GM21723 (cell line): ENCODE results near the gene ATP8A2.

Experiments used
- ATAC-seq: cut with Tn5 transposase; IDR thresholded peaks from one replicate; pipeline ENCODE4 v1.9.1; 2021; ENCODE audit warnings: mild to moderate bottlenecking, moderate library complexity; ENCODE audit not compliant: unreplicated experiment

Gene ATP8A2

DNA sequence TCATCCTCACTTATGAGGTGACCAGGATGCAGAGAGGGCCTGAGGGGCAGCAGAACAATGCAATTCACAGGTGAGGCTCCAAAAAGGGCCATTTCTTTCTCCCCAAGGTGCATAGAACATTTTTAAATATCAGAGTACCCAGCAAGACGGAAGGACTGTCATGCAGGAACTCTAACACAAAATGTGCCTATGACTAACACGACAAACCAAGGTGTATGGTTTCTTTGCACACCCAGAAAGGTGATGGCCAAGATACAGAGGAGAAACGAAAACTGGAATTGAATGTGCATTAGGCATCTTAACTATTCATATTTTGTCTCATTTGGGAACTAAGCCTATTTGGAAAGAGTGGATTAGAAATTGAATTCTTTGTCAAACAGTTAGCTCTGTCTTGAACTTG, 650.2 kb downstream of the ATP8A2 start:
- no peak for ATAC-seq

DNA sequence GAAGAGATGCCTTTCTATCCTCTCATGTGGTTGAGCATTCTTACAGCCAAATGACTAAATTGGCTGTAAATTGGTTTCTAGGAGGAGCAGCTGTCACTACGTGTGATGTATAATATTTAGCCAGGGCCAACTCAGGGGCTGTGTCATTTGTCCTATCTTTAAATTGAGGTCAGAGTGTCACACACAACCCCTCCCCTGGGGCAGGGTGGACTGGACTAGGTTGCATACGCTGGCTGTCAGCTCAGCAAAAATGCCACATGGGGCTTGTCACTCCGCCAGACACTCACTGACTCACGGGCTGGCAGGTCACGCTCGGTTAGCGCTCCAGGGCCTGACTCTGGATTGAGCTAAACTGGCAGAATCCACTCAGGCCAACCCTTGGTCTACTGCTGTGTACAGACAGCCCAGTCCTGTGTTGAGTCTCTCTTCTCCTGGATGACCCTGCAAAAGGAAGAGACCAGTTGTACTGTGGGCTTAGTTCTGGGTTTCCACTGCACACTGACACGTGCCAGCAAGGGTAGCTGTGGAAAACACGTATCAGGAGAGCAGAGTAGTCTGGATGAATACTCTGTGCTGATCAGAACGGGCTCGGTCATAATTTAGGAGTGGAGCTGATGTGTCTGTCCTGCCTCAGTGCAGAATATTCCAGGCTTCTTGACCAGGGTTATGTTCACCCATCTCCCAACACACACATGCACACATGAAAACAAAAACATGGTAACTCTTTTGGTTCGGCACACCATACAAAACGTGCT, 650.9 kb downstream of the ATP8A2 start:
- no peak for ATAC-seq

DNA sequence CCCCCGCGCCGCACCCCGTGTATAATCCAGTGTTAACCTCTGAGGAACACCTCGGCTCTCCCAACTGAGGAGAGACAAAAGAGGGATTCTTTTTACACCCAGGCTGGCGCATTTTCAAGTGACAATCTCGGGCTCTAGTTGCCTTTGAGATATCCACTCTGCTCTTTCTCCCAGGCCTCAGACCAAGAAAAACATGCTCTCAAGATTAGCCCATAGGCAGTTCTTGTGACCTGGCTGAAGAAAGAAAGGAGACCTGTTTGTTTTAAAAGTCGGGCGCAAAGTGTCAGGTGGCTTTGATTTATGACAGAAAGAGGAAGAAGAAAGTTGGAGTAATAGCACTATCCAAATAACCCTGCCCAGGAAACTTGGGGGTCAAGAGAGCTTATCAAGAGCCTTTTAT, 652.8 kb downstream of the ATP8A2 start:
- no peak for ATAC-seq

DNA sequence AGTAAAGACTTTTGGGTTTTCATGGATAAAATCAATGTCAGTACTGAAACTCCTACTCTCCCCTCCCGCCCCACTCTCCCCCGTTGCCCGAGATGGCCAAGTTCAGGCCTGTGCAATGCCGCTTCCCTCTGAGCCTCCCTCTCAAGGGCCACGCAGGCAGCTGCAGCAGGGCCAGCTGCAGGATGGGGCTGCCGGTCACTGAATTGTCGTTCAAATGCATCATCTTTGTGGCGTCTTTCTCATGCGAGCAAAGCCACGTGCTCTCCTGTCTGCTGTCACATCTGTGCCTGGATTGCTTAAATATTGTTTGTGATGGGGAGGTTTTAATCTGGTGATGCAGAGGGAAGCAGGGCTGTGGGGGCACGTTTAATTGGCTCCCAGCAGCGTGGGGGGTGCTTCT, 653.4 kb downstream of the ATP8A2 start:
- ATAC-seq: no peak

DNA sequence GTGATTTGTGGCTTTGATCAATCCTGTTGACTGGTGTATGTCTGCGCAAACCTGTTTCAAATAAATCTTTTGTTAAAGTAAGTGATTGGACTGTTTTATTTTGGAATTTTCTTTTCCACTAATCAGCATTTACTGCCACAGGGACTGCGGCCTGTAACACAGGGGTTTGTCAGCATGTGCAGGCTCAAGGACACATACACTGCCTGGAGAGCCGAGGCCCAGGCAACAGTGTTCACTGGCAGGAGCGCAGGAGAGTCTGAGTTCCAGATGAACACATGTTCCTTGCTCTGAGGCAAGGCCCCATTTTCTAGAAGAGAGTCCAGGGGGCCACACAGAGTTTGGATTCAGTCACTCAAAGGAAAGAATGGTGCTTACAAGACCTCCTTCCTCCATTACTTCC, 654.0 kb downstream of the ATP8A2 start:
- no peak for ATAC-seq

DNA sequence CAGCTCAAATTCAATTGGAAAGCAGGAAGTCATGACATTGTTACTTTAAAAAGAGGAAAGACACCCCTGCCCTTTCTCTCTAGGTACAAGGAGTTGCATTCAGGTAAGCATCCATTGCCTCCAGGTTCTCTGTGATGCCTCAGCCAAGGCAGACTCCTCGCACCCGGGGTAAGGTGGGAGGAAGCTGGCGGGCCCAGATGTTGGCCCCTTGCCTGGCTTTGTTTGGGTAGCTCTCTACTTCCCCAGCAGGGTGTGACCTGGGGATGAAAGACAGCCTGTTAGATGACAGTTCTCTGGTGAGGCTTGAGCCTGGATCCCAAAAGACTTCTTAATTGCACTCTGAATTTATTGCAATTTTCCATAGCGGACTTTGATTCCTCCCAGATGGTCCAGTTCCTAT, 654.4 kb downstream of the ATP8A2 start:
- no peak for ATAC-seq

DNA sequence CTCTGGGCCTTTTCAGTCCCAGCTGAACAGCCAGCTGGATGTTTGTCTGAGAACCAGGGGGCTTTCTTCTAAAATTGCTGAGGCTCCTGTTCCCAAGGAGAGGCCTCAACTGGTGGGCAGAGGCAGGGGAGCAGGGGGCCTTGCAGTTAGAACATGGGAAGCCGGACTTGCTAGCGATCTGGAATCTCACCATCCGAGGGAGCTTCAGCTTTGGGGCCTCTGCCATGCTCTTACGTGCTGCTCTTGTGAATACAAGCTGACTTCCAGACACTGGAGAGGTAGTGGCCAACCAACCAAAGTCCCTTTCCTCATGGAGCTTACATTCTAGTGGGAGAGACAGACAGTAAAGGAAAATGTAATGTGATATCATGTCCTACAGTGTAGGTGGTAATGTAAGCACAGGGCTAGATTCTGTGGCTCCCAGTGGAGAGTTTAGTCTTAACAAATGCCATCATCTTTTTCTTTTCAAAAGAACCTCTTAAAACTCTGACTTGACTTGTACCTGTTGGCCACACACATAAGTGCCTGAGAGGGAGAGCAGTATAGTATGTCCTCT, 657.9 kb downstream of the ATP8A2 start:
- ATAC-seq: no peak

DNA sequence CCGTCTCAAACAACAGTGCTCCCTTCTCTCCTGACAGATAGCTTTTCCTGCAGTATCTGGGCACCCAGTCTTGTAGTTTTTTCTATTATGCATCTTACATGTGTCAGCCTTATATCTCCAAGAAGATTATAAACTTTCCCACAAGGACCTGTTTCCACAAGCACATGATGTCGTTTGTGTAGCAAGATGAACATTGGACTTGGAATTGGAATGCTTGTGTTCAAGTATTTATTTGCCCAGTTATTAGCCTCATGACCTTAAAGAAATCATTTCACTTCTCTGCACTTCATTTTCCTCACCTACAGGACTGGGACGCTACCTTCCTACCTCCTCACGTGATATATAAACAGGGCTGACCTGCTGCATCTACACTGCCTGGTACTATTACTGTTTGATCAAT, 658.6 kb downstream of the ATP8A2 start:
- ATAC-seq: no peak

DNA sequence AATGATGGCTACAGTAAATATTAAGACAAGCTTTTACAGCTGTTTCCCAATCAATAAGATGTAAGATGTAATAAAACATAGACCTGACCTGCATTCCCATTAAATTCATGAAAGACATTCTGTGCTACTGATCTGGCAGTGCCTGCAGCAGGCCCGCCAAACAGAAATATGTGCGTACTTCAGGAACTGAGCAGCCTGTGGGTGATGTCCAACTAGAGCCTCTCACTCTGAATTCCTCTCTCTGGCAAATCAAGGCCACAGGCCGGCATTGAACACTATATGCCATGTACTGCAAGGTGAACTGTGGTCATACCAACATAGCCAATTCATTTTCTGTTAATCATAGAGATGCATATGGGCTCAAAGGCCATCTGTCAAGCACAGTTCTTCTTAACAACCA, 662.2 kb downstream of the ATP8A2 start:
- ATAC-seq: no peak

DNA sequence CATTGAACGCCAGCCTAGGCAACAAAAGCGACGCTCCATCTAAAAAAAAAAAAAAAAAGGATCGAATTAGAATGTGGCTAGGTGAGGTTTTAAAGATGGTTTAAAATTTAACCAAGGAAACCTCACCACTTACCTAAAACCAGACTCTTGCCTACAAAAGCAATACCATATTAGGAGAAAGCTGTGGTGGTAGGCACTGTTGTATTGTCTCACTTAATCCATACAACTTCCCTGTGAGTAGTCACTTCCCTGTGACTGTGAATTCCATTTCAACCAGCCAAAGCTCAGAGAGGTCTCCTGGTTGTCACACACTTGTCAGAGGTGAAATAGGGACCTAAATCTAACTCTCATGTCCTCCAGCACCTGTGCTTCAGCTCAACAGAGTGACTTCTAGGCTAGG, 664.6 kb downstream of the ATP8A2 start:
- ATAC-seq: no peak

DNA sequence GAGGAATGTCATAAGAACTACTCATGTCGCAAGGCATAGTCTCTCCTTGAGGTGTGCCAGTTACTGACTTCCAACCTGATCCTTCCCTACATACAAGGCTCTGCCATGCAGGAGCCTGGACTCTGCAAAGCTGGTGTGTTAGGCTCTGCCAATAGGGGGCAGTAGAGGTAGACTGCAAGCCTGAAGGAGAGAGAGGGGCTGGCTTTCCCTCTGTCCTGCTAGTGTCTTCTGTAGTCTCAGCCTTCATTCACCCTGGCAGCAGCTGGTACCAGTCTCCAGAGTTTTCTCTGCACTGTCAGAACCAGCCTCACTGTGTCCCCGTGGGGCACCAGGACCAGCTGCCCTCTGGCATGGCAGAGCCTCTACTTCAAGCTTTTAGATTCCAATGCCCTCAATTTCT, 665.5 kb downstream of the ATP8A2 start:
- ATAC-seq: no peak

DNA sequence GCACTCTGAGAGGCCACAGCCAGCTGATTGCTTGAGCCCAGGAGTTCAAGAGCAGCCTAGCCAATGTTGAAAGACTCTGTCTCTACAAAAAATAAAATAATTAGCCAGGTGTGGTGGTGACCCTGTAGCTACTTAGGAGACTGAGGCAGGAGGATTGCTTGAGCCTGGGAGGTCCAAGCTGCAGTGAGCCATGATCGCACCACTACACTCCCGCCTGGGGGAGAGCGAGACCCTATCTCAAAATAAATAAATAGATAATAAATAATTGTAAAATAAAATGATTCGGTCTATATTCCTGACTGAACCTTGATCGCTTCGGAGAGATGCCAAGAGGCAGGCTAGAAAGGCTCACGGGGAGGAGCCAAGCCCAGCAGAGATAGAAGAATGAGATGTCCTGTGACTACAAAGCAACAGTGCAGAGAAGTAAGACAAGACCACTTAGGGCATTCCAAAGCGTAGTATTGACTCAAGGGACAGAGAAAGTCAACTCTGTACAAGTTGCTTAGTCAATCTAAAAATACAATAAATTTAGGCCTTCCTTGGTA, 667.2 kb downstream of the ATP8A2 start:
- ATAC-seq: no peak

DNA sequence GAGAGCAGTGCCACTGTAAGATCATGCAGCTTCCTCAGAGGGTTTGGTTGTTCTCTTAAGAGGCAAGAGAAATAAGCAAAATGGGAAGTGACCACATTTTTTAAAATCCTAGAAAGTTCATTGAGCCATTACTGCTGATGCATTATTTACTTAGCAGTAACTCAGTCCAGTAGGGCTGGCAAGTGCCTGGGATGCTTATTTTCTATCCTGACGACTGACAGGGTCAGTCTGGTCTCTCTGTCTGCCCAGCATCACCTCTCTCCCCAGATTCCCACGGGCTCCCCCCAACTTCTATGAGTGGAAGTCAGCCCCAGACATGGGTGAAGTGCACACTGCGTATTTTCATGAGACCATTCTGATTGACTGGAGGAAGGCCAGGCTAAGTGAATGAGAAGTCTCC, 669.7 kb downstream of the ATP8A2 start:
- ATAC-seq: no peak

DNA sequence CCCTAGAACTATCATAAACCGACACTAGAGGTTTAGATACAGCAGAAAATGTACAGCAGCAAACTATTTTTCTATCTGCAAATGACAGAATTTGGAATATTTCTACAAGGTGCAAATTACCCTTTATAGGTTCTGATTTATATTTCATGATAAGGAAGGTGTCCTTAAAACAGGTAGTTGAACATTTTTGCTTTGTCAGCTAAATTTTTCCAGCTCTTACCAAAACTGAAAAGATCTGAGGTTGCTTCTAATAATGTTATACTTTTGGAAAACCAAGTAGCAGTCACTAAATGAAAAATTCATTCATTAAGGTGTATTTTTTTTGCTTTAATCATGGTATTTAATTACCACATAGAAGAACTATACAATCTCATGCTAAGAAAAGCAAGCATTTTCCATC, 671.0 kb downstream of the ATP8A2 start:
- no peak for ATAC-seq

DNA sequence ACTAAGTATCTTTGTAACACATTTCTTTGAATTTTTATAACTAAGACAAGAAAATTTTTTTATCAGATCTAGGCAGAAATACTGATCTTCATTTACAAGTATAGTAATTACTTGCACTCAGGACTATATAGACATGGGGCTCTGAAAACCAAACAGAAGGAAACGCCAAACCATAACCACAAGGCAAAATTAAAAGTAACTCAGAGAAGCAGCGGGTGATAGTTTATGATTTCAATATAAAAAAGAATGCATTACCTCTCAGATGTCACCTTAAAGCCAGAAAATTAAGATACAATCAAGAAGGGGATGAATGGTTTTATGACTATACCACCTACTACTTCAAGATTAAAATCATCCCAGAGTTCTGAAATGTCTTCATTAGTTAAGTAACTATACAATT, 673.4 kb downstream of the ATP8A2 start:
- ATAC-seq: no peak

DNA sequence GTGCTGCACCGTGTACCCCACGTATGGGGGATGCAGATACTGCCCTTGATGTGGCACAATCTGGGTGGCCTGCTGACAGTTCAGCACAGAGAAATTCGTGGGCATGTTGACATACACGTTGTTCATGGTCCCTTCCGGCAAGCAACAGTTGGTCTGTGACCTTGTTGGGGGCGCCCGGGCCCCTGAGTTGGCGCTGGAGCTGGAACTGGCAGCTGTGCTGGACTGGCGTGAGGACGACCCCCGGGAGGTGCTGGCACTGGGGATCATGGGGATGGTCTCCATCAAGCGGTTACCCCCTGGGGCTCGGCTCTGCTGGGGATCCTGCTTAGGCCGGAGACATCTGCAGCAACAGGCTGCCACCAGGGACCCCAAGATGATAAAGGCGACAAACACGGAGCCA, 674.9 kb downstream of the ATP8A2 start:
- no peak for ATAC-seq

DNA sequence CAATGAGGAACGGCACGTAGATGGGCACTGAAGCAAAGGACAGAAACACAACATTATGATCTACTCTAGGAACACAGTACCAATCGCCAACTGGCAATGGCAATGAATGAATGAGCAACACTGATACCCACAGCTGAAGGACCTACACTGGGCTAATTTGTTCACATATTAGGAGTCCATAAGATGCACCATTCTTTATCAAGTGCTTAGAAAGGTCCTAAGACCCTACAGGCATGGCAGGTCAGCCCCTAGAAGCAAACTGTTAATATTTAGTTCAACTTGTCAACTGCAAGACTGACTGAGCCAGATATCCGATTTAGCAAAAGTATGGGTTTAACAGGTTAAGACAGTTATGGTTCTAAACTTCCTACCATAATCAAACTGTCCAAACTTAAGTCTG, 675.3 kb downstream of the ATP8A2 start:
- ATAC-seq: no peak

DNA sequence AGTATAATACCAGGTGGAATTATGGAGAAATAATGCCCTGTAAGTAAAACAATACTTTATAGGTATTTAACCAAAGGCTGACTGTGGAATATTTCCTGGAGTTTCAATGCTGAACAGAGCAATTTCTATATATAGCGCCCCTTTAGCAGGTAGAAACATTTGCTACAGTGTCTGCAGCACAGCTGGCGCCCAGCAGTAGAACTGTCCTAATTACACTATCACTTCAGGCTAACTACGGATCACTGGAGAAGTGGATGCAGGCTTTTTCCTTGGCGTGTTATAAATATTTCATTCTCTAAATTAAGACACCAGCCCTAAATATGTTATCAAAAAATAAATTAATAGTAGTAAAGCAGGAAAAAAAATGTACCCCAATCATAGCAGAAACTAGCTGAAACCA, 677.0 kb downstream of the ATP8A2 start:
- no peak for ATAC-seq

DNA sequence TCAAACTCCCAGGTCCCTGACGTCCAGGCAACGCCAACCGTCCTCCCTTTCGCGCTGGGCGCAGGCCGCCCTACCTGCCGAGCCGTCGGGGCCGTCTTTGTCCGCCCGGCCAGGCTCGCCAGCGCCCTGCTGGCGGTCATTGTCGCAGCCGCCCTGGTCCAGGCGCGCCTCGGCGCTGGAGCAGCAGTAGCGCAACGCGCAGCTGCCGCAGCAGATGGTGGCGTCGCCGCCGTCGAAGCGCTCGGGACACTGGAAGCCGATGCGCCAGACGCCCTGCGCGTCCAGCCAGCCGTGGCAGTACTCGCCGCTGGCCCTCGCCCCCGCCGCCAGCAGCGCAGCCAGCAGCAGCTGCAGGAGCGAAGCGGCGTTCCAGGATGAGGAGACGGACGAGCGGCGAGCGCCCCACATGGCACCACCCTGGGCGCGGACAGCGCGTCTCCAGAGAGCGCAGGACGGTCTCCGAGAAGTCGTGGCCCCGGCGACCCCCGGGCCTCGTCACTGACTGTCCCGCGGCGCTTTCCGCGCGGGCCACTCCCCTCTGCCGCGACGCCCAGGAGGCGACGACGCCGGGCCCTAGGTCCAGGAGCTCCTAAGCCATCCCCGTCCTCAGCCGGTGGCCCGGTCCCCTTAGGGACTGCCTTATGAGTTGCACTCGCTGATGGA, 678.9 kb downstream of the ATP8A2 start:
- ATAC-seq: no peak

DNA sequence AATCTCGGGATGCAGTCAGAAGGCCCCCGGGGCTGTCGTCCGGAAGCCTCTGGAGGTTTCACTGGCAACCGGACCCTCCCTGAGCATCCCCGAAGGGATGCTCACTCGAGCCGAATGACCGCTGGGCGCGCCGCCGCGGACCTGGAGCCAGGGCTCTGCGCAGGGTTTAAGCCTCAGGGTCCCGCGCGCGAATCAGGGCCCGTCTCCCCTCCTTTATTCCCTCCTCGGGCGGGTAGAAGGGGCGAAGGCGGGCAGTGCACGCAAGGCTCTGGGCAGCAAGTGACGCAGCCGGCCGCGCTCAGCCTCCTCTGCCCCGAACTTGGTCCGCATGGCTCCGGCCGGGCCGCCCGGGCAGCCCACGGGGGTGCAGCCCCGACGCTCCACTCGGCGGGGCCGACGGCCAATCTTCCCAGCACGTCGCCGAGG, 679.5 kb downstream of the ATP8A2 start:
- ATAC-seq: no peak

DNA sequence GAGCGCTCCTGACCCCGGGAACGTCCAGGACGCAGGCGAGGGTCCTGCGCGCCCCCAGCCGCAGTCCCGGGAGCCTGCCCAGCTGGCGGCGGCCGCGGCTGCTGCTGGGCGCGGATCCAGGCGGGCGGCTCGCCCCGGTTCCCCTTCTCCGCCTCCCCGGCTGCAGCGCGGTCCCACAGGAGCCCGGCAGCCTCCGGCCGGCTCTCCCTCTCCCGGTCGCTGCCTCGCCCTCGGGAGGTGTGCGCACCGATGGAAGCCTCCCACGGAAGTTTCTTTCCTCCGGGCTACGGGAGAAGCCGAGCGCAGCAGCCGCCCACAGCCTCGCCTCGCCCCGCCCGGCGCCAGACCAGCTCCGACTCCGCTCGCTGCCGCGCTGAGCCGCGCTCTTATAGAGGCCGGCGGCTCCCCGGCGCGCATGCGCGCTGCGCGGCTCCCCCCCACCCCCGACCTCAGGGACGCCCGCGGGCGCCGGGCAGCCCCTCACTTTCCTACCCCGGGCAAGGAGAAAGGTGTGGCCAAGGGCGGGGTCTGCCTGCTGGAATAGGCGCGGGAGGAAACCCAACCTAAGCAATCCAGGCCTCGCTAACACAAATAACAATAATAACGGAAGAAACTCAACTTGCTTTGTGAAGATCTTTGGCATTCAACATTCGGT, 680.0 kb downstream of the ATP8A2 start, which contains the start of gene SHISA2:
TSS of gene SHISA2 (minus strand) at position 360 of the 655 bp plus-strand sequence. CDS start 1,041 bp downstream, outside the sequence.
- ATAC-seq: no peak
